ENCODE results near the gene ATP5PD.
"Not testable (repeated sequence)": the region's sequence is repeated elsewhere in the genome, so short reads cannot be mapped to it uniquely, and the experiment has no call there.

The ATP5PD gene

DNA sequence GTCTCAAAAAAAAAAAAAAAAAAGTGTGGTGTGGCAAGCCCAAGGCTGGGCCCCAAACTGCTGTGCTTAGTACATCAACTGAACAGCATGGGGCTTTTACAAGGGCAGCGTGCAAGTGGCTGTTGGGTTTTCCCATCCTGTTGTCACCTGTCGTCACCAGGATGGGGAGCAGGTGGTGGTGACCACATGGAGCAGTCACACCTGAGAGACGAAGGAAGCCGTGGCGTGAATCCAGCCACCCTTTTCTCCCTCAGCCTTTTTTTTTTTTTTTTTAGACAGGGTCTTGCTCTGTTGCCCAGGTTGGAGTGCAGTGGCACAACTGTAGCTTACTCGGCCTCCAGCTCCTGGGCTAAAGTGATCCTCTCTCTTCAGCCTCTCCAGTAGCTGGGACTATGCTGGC is 38.4 kb downstream of the ATP5PD start:
- no peak for DNase-seq (ENCODE audit: low spot score)
- TF ChIP-seq, protein P1, sequence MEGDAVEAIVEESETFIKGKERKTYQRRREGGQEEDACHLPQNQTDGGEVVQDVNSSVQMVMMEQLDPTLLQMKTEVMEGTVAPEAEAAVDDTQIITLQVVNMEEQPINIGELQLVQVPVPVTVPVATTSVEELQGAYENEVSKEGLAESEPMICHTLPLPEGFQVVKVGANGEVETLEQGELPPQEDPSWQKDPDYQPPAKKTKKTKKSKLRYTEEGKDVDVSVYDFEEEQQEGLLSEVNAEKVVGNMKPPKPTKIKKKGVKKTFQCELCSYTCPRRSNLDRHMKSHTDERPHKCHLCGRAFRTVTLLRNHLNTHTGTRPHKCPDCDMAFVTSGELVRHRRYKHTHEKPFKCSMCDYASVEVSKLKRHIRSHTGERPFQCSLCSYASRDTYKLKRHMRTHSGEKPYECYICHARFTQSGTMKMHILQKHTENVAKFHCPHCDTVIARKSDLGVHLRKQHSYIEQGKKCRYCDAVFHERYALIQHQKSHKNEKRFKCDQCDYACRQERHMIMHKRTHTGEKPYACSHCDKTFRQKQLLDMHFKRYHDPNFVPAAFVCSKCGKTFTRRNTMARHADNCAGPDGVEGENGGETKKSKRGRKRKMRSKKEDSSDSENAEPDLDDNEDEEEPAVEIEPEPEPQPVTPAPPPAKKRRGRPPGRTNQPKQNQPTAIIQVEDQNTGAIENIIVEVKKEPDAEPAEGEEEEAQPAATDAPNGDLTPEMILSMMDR (conservative IDR thresholded peaks at IDR 0.05; ENCODE audit: low read depth): no peak
- CTCF ChIA-PET: interaction anchor here (1.0 to 1.1 kb wide), 2 partner anchors 47 to 267 kb away, joined by 3 to 4 read pairs; no protein-coding TSS in a partner anchor
- no peak overlapping the region for H3K27ac ChIP-seq
- POLR2A ChIA-PET (ENCODE audit: low non-redundant PET): interaction anchor here (0.6 to 0.7 kb wide), 2 partner anchors 25 to 252 kb away, joined by 3 to 5 read pairs; no protein-coding TSS in a partner anchor

DNA sequence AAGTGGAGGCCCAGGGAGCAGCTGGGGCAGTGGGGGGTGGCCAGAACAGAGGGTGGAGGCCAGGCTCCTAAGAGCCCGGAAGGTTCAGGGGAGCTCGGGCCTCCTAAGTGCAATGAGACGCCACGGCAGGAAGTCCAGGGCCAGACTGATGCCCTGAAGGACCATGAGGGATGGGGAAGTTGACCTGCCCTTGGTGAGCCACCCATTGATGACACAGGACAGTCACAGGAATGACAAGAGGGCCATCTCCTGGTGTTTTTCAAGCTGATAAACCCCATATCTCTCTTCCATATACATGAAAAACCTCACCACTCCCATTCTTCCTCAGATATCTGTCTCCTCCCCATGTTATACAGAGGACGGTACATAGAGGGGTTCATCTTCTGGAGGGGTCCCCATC is 40.1 kb downstream of the ATP5PD start:
- CTCF ChIA-PET: interaction anchor here (0.6 to 2.2 kb wide), 4 partner anchors 13 to 138 kb away, joined by 3 to 31 read pairs (median 4); no protein-coding TSS in a partner anchor
- TF ChIP-seq, protein P1 (conservative IDR thresholded peaks at IDR 0.05; ENCODE audit: low read depth): no peak
- POLR2A ChIA-PET (ENCODE audit: low non-redundant PET): no interaction called here
- no peak for DNase-seq (ENCODE audit: low spot score)
- no peak overlapping the region for H3K27ac ChIP-seq

DNA sequence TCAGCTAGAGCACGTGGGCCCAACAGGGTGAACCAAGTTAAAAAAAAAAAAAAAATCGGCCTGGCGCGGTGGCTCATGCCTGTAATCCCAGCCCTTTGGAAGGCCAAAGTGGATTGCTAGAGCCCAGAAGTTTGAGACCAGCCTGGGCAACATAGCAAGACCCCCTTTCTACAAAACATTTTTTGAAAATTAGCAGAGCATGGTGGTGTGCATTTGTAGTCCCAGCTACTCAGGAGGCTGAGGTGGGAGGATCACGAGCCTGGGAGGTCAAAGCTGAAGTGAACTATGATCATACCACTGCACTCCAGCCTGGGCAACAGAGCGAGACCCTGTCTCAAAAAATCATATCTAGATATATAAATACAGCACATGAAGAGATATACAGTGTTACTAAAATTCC is 40.7 kb downstream of the ATP5PD start:
- CTCF ChIA-PET: interaction anchor here (0.6 to 2.2 kb wide), 2 partner anchors 45 to 123 kb away, joined by 4 to 31 read pairs; no protein-coding TSS in a partner anchor
- H3K27ac ChIP-seq; DNase-seq (ENCODE audit: low spot score); POLR2A ChIA-PET (ENCODE audit: low non-redundant PET): not testable (repeated sequence)

DNA sequence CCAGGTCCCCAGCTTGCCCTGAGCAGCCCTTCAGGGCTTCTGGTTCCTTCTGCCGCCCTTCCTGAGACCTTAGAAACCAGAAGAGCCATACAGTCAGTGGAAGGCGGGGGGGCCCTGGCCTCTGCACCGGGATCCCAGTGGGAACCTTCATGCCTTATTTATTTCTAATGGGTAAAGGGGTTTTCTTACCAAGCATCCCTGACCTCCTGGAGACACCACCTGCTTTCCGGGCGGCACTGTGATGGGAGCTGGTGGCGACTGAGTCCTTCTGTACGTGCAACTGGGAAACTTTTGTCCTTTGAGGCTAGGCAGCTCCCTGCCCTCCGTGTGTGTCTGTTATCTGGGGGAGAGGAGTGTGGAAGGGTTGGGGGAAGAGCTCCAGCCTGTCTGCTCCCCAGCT is 41.5 kb downstream of the ATP5PD start:
- ChIA-PET POLR2A (ENCODE audit: low non-redundant PET) (no interaction called here), CTCF (interaction anchor here (1.2 to 2.2 kb wide), 2 partner anchors 17 to 44 kb away, joined by 5 to 31 read pairs; no protein-coding TSS in a partner anchor)
- TF ChIP-seq, protein P1 (conservative IDR thresholded peaks at IDR 0.05; ENCODE audit: low read depth): no peak
- DNase-seq (ENCODE audit: low spot score): no peak
- no peak overlapping the region for H3K27ac ChIP-seq

DNA sequence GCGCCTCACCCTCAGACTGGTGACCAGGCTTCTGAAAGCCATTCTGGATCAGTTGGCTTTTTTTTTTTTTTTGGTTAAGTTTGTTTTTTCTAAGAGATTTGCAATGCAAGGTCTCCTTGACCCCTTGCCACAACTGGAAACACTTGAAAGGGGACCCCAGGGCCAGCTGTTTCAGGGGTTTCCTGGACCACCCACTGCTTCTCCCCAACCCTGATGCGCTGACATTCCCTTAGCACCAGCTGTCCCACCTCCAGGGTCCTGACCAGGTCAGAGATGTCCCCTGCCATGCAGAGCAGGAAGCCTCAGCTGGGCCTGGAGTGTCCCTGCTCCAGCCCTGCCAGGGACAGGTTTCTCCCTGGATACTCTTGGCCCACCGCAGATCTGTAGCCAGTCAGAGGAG is 42.4 kb downstream of the ATP5PD start:
- POLR2A ChIA-PET (ENCODE audit: low non-redundant PET): interaction anchor here (0.6 kb wide), 1 partner anchor 13 kb away, joined by 4 read pairs; no protein-coding TSS in a partner anchor
- H3K27ac ChIP-seq: no peak overlapping the region
- CTCF ChIA-PET: interaction anchor here (0.6 to 1.4 kb wide), 3 partner anchors 11 to 1453 kb away, joined by 3 to 4 read pairs (median 4); no protein-coding TSS in a partner anchor
- DNase-seq (ENCODE audit: low spot score): no peak
- TF ChIP-seq, protein P1 (conservative IDR thresholded peaks at IDR 0.05; ENCODE audit: low read depth): no peak

DNA sequence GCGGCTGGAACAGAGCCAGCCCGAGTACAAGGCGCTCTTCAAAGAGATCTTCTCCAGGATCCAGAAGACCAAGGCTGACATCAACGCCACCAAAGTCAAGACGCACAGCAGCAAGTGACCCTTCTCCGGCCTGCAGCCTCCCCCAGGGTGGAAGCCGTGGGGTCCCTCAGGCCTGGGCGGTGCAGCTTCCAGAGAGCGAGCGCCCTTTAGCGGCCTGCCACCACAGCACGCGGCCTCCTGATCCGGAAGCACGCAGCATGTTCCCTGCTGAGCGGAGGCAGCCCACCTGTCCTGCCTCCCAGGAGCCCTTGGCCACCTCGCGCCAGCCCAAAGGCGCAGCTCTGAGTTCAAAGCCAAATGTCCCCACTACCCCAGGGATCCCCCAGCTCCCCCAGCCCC is 42.8 kb downstream of the ATP5PD start:
- ChIA-PET CTCF (interaction anchor here (1.0 to 1.4 kb wide), 2 partner anchors 11 to 42 kb away, joined by 4 read pairs; no protein-coding TSS in a partner anchor), POLR2A (ENCODE audit: low non-redundant PET) (interaction anchor here (0.6 kb wide), 1 partner anchor 13 kb away, joined by 4 read pairs; no protein-coding TSS in a partner anchor)
- TF ChIP-seq, protein P1 (conservative IDR thresholded peaks at IDR 0.05; ENCODE audit: low read depth): no peak
- H3K27ac ChIP-seq: no peak overlapping the region
- no peak for DNase-seq (ENCODE audit: low spot score)
